ENCODE results near the gene NDUFB5. TPM values are rescaled to one million over a fixed set of nuclear protein-coding genes. Genes with fewer than 3 reads are reported as not detected.

NDUFB5 gene
- polyA plus RNA-seq (2012; rRNA removed) = 31.3 and 35.3 TPM in 2 replicates
- polyA plus RNA-seq (2012; cell fraction: cytosol; rRNA removed) = 44.1 and 73.7 TPM in 2 replicates
- polyA plus RNA-seq (2012; cell fraction: nucleus; rRNA removed) = 15.9 and 31.0 TPM in 2 replicates

DNA sequence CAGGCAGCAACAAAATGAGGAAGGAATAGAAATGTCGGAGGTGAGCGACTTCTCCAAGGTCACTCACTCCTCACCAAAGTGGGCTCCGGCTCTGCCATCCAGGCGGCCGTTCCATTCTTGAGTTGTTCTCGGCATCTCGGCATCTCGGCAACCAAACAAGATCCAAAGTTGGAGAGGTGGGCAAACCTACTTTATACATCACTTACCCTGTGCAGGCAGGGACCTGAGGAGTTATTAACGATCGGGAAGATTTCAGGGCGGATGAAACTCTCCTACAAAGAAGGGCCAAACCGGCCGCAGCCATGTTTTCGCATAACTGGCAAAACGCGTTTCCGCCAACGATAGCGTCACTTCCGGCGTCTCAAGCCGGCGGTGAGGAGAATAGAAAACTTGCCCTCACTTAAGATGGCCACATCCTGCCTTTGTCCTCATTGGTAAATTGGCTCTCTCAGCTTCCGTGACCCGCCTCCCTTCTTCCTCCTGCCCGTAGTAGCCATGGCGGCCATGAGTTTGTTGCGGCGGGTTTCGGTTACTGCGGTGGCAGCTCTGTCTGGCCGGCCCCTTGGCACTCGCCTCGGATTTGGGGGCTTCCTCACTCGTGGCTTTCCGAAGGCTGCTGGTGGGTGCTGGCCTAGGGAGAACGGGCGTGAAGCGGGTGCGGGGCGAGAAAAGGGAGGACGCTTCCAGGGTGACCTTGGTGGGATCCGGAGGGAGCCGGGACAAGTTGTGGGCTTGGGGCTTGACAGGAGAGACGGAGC, at the start of gene NDUFB5, which contains the start of gene MRPL47:
Gene NDUFB5 (plus strand): TSS at position 474 of the 758 bp plus-strand sequence. CDS start 22 bp downstream, at position 496.
Gene MRPL47 (minus strand): TSS at position 318 of the 758 bp plus-strand sequence. CDS start 14 bp downstream, at position 304.
- Histone ChIP-seq H3K27ac (ENCODE audit: low read depth in 2 of 2, low read length in 1 of 2) (peak within 1 kb of the TSS; percentile 84), H3K4me1 (ENCODE audit: control insufficient read depth in 1 of 2, insufficient read depth in 2 of 2, low read depth in 1 of 2, low read length in 1 of 2) (peaks cover 6 to 11% of the 10 kb centered on the region in 2 experiments; a peak in 2 of 4 replicates), H3K36me3 (replicated peaks in 1 of 2; ENCODE audit: control insufficient read depth in 1 of 2, insufficient read depth in 2 of 2, low read length in 1 of 2) (peaks cover 31 to 46% of the 10 kb centered on the region in 2 experiments), H2AFZ (ENCODE audit: low read depth) (peak within 1 kb of the TSS; percentile 97), H3K27me3 (ENCODE audit: insufficient read depth) (no peaks in the 10 kb centered on the region), H3K4me2 (peak within 1 kb of the TSS; percentile 98), H3K4me3 (ENCODE audit: low read depth in 2 of 2, low read length in 1 of 2) (peak within 1 kb of the TSS; percentile 60 to 74), H3K9me2 (no peaks in the 10 kb centered on the region), H3K9ac (peak within 1 kb of the TSS; percentile 91), H3K9me3 (no peaks in the 10 kb centered on the region), H3K79me2 (ENCODE audit: insufficient read depth) (peaks cover 97% of the 10 kb centered on the region), H4K20me1 (ENCODE audit: insufficient read depth) (no peaks in the 10 kb centered on the region; the same call in 1 of the 2 replicates), H3F3A (replicated peaks; ENCODE audit: insufficient read depth) (no peaks in the 10 kb centered on the region)
- 2% methylated on average over 30 of the region's 45 CpGs for WGBS (ENCODE audit: low lambda C conversion rate)
- DNase-seq = peak; percentile 89
- TF ChIP-seq, protein P1, sequence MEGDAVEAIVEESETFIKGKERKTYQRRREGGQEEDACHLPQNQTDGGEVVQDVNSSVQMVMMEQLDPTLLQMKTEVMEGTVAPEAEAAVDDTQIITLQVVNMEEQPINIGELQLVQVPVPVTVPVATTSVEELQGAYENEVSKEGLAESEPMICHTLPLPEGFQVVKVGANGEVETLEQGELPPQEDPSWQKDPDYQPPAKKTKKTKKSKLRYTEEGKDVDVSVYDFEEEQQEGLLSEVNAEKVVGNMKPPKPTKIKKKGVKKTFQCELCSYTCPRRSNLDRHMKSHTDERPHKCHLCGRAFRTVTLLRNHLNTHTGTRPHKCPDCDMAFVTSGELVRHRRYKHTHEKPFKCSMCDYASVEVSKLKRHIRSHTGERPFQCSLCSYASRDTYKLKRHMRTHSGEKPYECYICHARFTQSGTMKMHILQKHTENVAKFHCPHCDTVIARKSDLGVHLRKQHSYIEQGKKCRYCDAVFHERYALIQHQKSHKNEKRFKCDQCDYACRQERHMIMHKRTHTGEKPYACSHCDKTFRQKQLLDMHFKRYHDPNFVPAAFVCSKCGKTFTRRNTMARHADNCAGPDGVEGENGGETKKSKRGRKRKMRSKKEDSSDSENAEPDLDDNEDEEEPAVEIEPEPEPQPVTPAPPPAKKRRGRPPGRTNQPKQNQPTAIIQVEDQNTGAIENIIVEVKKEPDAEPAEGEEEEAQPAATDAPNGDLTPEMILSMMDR (IDR thresholded peaks at IDR 0.05) = no peak
- TF ChIP-seq, protein P2, sequence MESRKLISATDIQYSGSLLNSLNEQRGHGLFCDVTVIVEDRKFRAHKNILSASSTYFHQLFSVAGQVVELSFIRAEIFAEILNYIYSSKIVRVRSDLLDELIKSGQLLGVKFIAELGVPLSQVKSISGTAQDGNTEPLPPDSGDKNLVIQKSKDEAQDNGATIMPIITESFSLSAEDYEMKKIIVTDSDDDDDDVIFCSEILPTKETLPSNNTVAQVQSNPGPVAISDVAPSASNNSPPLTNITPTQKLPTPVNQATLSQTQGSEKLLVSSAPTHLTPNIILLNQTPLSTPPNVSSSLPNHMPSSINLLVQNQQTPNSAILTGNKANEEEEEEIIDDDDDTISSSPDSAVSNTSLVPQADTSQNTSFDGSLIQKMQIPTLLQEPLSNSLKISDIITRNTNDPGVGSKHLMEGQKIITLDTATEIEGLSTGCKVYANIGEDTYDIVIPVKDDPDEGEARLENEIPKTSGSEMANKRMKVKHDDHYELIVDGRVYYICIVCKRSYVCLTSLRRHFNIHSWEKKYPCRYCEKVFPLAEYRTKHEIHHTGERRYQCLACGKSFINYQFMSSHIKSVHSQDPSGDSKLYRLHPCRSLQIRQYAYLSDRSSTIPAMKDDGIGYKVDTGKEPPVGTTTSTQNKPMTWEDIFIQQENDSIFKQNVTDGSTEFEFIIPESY (IDR thresholded peaks at IDR 0.05; ENCODE audit: borderline replicate concordance, low read depth) = peak; percentile 28; the same call in 1 of the 2 replicates
- TF ChIP-seq JUND (IDR thresholded peaks at IDR 0.05) (no peak), TEAD4 (IDR thresholded peaks at IDR 0.05; ENCODE audit: borderline replicate concordance, insufficient read depth) (no peak), CHD2 (IDR thresholded peaks at IDR 0.05; ENCODE audit: low read length, partially characterized antibody) (peak; percentile 58), RXRA (IDR thresholded peaks at IDR 0.05; ENCODE audit: borderline replicate concordance, low read depth) (no peak), GABPA (IDR thresholded peaks at IDR 0.05; ENCODE audit: low read depth) (peak; percentile 99), ELF1 (IDR thresholded peaks at IDR 0.05) (peak; percentile 80), POLR2AphosphoS5 (IDR thresholded peaks at IDR 0.05; ENCODE audit: low read depth, low read length) (peak; percentile 98), NRF1 (IDR thresholded peaks at IDR 0.05; ENCODE audit: low read depth, low read length) (no peak), TAF1 (IDR thresholded peaks at IDR 0.05; ENCODE audit: borderline replicate concordance, low read depth, low read length) (peak; percentile 86), NFIC (IDR thresholded peaks at IDR 0.05; ENCODE audit: borderline replicate concordance) (peak; percentile 35; the same call in 1 of the 2 replicates), YY1 (IDR thresholded peaks at IDR 0.05; ENCODE audit: low read depth) (peak; percentile 100), MXI1 (IDR thresholded peaks at IDR 0.05; ENCODE audit: low read depth, low read length) (peak; percentile 66), MEF2A (IDR thresholded peaks at IDR 0.05; ENCODE audit: borderline replicate concordance, low read depth) (no peak), SIN3A (IDR thresholded peaks at IDR 0.05; ENCODE audit: borderline replicate concordance, low read depth, low read length) (peak; percentile 15; the same call in 1 of the 2 replicates), FOSL2 (IDR thresholded peaks at IDR 0.05; ENCODE audit: borderline replicate concordance, low read depth) (no peak; the same call in 1 of the 2 replicates)
- TF ChIP-seq, protein P3, sequence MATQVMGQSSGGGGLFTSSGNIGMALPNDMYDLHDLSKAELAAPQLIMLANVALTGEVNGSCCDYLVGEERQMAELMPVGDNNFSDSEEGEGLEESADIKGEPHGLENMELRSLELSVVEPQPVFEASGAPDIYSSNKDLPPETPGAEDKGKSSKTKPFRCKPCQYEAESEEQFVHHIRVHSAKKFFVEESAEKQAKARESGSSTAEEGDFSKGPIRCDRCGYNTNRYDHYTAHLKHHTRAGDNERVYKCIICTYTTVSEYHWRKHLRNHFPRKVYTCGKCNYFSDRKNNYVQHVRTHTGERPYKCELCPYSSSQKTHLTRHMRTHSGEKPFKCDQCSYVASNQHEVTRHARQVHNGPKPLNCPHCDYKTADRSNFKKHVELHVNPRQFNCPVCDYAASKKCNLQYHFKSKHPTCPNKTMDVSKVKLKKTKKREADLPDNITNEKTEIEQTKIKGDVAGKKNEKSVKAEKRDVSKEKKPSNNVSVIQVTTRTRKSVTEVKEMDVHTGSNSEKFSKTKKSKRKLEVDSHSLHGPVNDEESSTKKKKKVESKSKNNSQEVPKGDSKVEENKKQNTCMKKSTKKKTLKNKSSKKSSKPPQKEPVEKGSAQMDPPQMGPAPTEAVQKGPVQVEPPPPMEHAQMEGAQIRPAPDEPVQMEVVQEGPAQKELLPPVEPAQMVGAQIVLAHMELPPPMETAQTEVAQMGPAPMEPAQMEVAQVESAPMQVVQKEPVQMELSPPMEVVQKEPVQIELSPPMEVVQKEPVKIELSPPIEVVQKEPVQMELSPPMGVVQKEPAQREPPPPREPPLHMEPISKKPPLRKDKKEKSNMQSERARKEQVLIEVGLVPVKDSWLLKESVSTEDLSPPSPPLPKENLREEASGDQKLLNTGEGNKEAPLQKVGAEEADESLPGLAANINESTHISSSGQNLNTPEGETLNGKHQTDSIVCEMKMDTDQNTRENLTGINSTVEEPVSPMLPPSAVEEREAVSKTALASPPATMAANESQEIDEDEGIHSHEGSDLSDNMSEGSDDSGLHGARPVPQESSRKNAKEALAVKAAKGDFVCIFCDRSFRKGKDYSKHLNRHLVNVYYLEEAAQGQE (IDR thresholded peaks at IDR 0.05; ENCODE audit: low read depth, low read length) = peak; percentile 15; the same call in 1 of the 2 replicates
- TF ChIP-seq, protein P4, sequence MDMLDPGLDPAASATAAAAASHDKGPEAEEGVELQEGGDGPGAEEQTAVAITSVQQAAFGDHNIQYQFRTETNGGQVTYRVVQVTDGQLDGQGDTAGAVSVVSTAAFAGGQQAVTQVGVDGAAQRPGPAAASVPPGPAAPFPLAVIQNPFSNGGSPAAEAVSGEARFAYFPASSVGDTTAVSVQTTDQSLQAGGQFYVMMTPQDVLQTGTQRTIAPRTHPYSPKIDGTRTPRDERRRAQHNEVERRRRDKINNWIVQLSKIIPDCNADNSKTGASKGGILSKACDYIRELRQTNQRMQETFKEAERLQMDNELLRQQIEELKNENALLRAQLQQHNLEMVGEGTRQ (IDR thresholded peaks at IDR 0.05; ENCODE audit: borderline replicate concordance, low read depth, low read length) = no peak
- TF ChIP-seq, protein P5, sequence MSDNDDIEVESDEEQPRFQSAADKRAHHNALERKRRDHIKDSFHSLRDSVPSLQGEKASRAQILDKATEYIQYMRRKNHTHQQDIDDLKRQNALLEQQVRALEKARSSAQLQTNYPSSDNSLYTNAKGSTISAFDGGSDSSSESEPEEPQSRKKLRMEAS (IDR thresholded peaks at IDR 0.05; ENCODE audit: low read depth) = peak; percentile 74; the same call in 1 of the 2 replicates
- POLR2A ChIA-PET = interaction anchor here (0.9 to 1.5 kb wide), 4 partner anchors 11 to 49 kb away, joined by 3 to 11 read pairs (median 6); partner anchors contain the start of gene USP13
- CTCF ChIA-PET = interaction anchor here (0.6 kb wide), 1 partner anchor 24 kb away, joined by 3 read pairs; no protein-coding TSS in a partner anchor
